WERI-Rb-1 (cell line): ENCODE results near the gene RASSF3.
"Not testable (repeated sequence)": the region's sequence is repeated elsewhere in the genome, so short reads cannot be mapped to it uniquely, and the experiment has no call there.

Experiments used
- DNase-seq: peaks from one replicate; pipeline ENCODE4 v3.0.0-alpha.2; 2020
- H3K27ac ChIP-seq: fragments of 250-450 bp; sonication (Bioruptor Pico); 2 replicates; pipeline ENCODE4 v1.5.1; 2020; ENCODE audit warnings: mild to moderate bottlenecking, moderate library complexity
- H3K27me3 ChIP-seq: fragments of 250-450 bp; sonication (Bioruptor Pico); 2 replicates; pipeline ENCODE4 v1.5.1; 2021; ENCODE audit warnings: mild to moderate bottlenecking, low read depth, moderate library complexity; ENCODE audit not compliant: insufficient read depth, severe bottlenecking
- H3K36me3 ChIP-seq: fragments of 250-450 bp; sonication (Bioruptor Pico); 2 replicates; pipeline ENCODE4 v1.5.1; 2020; ENCODE audit warnings: mild to moderate bottlenecking, moderate library complexity
- H3K4me3 ChIP-seq: 2 replicates; pipeline ENCODE4 v1.5.1; 2011; ENCODE audit warnings: low read depth, mild to moderate bottlenecking, control low read depth, low read length
- H3K9me3 ChIP-seq: fragments of 250-450 bp; sonication (Bioruptor Pico); 2 replicates; pipeline ENCODE4 v1.5.1; 2021; ENCODE audit warnings: mild to moderate bottlenecking, moderate library complexity; ENCODE audit not compliant: severe bottlenecking
- CTCF ChIP-seq: IDR thresholded peaks from 2 replicates; pipeline ENCODE4 v1.5.1; 2011; ENCODE audit warnings: low read depth, mild to moderate bottlenecking, control low read depth, inconsistent platforms, low read length

RASSF3 gene

DNA sequence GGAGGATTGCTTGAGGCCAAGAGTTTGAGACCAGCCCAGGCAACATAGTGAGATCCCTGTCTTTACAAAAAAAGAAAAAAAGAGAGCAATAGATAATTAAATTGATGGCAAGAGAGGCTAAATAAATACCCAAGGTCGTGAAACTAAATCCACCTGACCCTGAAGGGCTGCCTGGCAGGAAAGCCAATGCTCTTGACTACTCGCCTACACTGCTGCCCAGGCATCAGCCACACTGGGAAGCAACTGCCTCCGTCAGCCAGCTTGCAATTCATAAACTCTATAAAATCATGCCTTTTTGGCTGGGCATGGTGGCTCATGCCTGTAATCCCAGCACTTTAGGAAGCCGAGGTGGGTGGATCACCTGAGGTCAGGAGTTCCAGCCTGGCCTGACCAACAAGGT, 31.7 kb upstream of the RASSF3 start:
- Histone ChIP-seq H3K36me3 (no peaks in the 10 kb centered on the region), H3K9me3 (peaks cover 9% of the 10 kb centered on the region), H3K4me3 (no peak overlapping the region), H3K27me3 (no peaks in the 10 kb centered on the region), H3K27ac (no peak overlapping the region)
- DNase-seq: no peak
- TF ChIP-seq CTCF: no peak

- no peak for TF ChIP-seq CTCF
- DNase-seq: no peak
- Histone ChIP-seq H3K36me3 (no peaks in the 10 kb centered on the region), H3K9me3 (no peaks in the 10 kb centered on the region), H3K27me3 (no peaks in the 10 kb centered on the region), H3K4me3 (no peak overlapping the region), H3K27ac (no peak overlapping the region)
These were observed 29.6 kb upstream of the RASSF3 start for GRCh38 chr12:64580681-64581080.

DNA sequence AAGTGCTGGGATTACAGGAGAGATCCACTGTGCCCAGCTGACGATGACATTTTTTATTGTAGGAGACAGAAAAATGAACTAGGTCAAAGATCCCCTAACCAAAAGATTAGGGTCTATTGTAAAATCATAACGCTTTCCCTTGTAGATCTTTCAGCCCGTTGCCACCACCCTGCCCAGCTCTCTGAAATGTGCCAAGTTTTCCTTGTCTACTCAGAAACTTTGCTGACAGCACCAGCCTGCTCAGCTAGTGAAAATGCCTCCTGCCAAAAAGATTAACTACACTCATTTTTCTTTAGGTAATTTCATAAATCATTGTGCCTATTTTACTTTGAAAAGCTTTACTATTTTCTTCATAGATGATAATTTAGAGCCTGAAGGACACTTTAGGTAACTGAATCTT, 28.2 kb upstream of the RASSF3 start:
- H3K9me3 ChIP-seq: no peaks in the 10 kb centered on the region
- no peaks in the 10 kb centered on the region for H3K27me3 ChIP-seq
- no peak for TF ChIP-seq CTCF
- DNase-seq: no peak
- H3K4me3 ChIP-seq: no peak overlapping the region
- H3K27ac ChIP-seq: no peak overlapping the region
- no peaks in the 10 kb centered on the region for H3K36me3 ChIP-seq

DNA sequence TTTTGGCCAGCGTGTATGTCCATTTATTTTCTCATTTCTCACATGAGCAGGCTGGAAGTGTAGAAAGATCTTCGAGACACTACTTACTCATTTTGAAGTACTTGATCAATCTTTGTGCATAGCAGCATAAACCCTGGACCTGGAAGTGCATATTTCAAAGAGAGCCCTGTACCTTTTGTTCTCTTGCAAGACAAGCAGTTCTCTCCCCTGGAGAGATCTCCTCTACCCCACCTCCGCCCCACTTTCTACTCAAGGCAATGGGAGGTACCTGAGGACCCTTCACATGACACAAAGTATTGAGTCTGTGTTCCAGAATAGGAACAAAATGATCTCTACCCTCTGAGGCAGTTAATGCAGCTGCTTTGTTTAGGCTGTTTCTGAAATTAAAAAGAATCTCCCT, 27.4 kb upstream of the RASSF3 start:
- Histone ChIP-seq H3K9me3 (no peaks in the 10 kb centered on the region), H3K36me3 (no peaks in the 10 kb centered on the region), H3K27ac (no peak overlapping the region), H3K4me3 (no peak overlapping the region), H3K27me3 (no peaks in the 10 kb centered on the region)
- DNase-seq: no peak
- TF ChIP-seq CTCF: no peak

- H3K4me3 ChIP-seq, DNase-seq, H3K27me3 ChIP-seq, H3K9me3 ChIP-seq, H3K36me3 ChIP-seq: not testable (repeated sequence)
- H3K27ac ChIP-seq: peak overlapping the region; percentile 44
These were observed 26.9 kb upstream of the RASSF3 start for GRCh38 chr12:64583395-64583770.

GRCh38 chr12:64583771-64584421, 26.4 kb upstream of the RASSF3 start:
- Histone ChIP-seq H3K36me3 (no peaks in the 10 kb centered on the region), H3K4me3 (no peak overlapping the region), H3K27me3 (no peaks in the 10 kb centered on the region), H3K27ac (peak overlapping the region; percentile 44), H3K9me3 (no peaks in the 10 kb centered on the region)
- peak; percentile 16 for DNase-seq
- TF ChIP-seq CTCF: no peak
